ENCODE results near the gene LNX2. TPM values are rescaled to one million over a fixed set of nuclear protein-coding genes. Genes with fewer than 3 reads are reported as not detected.

The LNX2 gene
- polyA plus RNA-seq, 1 experiment: 4.6 TPM

DNA sequence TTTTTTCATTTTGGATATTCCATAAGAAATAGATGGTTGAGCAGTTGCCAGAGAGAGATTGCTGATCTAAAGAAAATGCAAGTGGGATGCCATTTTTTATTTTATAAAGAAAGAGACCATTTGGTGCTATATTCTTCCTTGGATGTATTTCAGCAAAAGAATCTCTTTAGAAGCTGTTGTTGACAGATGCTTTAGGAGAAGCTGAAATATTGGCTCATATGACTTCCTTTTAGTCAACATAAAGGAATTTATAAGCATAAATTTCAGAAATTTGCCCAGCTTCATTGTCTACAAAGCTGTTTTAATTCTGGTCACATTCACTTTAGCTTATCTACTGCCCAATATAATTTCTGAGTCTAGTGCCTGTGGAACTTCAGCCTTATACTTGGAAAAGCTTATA lies 38.2 kb upstream of the LNX2 start:
- TF ChIP-seq, protein P1, sequence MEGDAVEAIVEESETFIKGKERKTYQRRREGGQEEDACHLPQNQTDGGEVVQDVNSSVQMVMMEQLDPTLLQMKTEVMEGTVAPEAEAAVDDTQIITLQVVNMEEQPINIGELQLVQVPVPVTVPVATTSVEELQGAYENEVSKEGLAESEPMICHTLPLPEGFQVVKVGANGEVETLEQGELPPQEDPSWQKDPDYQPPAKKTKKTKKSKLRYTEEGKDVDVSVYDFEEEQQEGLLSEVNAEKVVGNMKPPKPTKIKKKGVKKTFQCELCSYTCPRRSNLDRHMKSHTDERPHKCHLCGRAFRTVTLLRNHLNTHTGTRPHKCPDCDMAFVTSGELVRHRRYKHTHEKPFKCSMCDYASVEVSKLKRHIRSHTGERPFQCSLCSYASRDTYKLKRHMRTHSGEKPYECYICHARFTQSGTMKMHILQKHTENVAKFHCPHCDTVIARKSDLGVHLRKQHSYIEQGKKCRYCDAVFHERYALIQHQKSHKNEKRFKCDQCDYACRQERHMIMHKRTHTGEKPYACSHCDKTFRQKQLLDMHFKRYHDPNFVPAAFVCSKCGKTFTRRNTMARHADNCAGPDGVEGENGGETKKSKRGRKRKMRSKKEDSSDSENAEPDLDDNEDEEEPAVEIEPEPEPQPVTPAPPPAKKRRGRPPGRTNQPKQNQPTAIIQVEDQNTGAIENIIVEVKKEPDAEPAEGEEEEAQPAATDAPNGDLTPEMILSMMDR (IDR thresholded peaks at IDR 0.05; ENCODE audit: insufficient read depth, low read depth, low read length): no peak
- CTCF ChIA-PET: interaction anchor here (0.9 to 1.2 kb wide), 2 partner anchors 8 to 10 kb away, joined by 3 to 5 read pairs; no protein-coding TSS in a partner anchor
- POLR2A ChIA-PET: interaction anchor here (0.6 kb wide), 1 partner anchor 15 kb away, joined by 3 read pairs; no protein-coding TSS in a partner anchor
- peaks cover 2% of the 10 kb centered on the region; the same call in 1 of the 2 replicates for H3K36me3 ChIP-seq (ENCODE audit: control insufficient read depth, insufficient read depth, low read length)
- no peak overlapping the region for H3K4me3 ChIP-seq (ENCODE audit: low read depth, low read length)
- H3K27me3 ChIP-seq (ENCODE audit: control insufficient read depth, insufficient read depth, low read length): no peaks in the 10 kb centered on the region
- DNase-seq (ENCODE audit: low read depth): peak; percentile 18

DNA sequence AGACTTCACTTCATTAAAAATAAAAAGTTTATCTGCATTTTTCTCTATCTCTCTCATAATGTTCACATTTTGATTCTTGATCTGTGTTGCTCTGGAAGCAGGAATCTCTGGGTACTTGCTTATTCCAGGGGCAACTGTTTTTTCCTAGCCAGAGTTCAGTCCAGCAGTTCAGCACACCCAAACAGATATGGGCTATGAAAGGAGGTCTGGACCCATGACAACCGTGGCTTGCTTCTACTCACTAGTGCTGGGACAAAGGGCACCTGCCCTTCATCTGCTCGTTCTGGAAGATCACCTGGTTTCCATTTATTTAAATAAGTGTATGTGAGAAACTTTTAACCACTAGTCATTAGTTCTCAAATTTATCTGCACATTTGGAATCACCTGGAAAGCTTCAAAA lies 37.4 kb upstream of the LNX2 start:
- TF ChIP-seq, protein P1 (IDR thresholded peaks at IDR 0.05; ENCODE audit: insufficient read depth, low read depth, low read length): no peak
- Histone ChIP-seq H3K4me3 (ENCODE audit: low read depth, low read length) (no peak overlapping the region), H3K36me3 (ENCODE audit: control insufficient read depth, insufficient read depth, low read length) (peaks cover 2% of the 10 kb centered on the region; the same call in 1 of the 2 replicates), H3K27me3 (ENCODE audit: control insufficient read depth, insufficient read depth, low read length) (no peaks in the 10 kb centered on the region)
- no peak for DNase-seq (ENCODE audit: low read depth)
- ChIA-PET CTCF (interaction anchor here (1.2 kb wide), 1 partner anchor 9 kb away, joined by 3 read pairs; no protein-coding TSS in a partner anchor), POLR2A (no interaction called here)

- POLR2A ChIA-PET: no interaction called here
- no peaks in the 10 kb centered on the region for H3K27me3 ChIP-seq (ENCODE audit: control insufficient read depth, insufficient read depth, low read length)
- peaks cover 6% of the 10 kb centered on the region for H3K36me3 ChIP-seq (ENCODE audit: control insufficient read depth, insufficient read depth, low read length)
- no peak overlapping the region for H3K4me3 ChIP-seq (ENCODE audit: low read depth, low read length)
- DNase-seq (ENCODE audit: low read depth): no peak
- CTCF ChIA-PET: no interaction called here
- TF ChIP-seq, protein P1 (IDR thresholded peaks at IDR 0.05; ENCODE audit: insufficient read depth, low read depth, low read length): no peak
These were observed 34.5 kb upstream of the LNX2 start for GRCh38 chr13:27654816-27655215.

GRCh38 chr13:27654059-27654458 lies 33.7 kb upstream of the LNX2 start:
- H3K36me3 ChIP-seq (ENCODE audit: control insufficient read depth, insufficient read depth, low read length): peaks cover 9% of the 10 kb centered on the region
- H3K27me3 ChIP-seq (ENCODE audit: control insufficient read depth, insufficient read depth, low read length): no peaks in the 10 kb centered on the region
- POLR2A ChIA-PET: no interaction called here
- CTCF ChIA-PET: no interaction called here
- no peak overlapping the region for H3K4me3 ChIP-seq (ENCODE audit: low read depth, low read length)
- TF ChIP-seq, protein P1 (IDR thresholded peaks at IDR 0.05; ENCODE audit: insufficient read depth, low read depth, low read length): no peak
- no peak for DNase-seq (ENCODE audit: low read depth)

DNA sequence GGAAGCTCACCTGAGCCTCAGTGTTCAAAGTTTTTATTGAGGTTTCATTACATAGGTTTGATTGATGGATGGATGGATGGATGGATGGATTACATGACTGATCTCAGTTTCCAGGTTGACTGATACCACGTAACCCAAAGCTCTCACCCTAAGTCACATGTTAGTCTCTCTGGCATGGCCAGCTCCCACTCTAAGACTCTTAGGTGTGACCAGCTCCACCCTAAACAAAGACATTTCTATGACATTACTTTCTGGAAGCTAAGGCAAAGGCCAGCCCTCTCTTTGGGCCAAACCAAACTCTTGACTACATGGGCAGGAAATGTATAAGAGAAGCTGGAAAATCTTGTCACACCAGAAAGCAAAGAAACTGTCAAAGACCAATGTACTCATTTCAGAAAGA lies 30.0 kb upstream of the LNX2 start:
- POLR2A ChIA-PET: no interaction called here
- TF ChIP-seq, protein P1 (IDR thresholded peaks at IDR 0.05; ENCODE audit: insufficient read depth, low read depth, low read length): no peak
- Histone ChIP-seq H3K4me3 (ENCODE audit: low read depth, low read length) (no peak overlapping the region), H3K27me3 (ENCODE audit: control insufficient read depth, insufficient read depth, low read length) (no peaks in the 10 kb centered on the region), H3K36me3 (ENCODE audit: control insufficient read depth, insufficient read depth, low read length) (peaks cover 9% of the 10 kb centered on the region)
- DNase-seq (ENCODE audit: low read depth): no peak
- CTCF ChIA-PET: interaction anchor here (1.1 kb wide), 1 partner anchor 8 kb away, joined by 5 read pairs; no protein-coding TSS in a partner anchor

Data from BJ (cell line).